Activated T-cell treated with anti-CD3 and anti-CD28 coated beads for 1 hour (primary cell): ENCODE measurements around the gene DMRTC1.
"Not testable (repeated sequence)": the region's sequence is repeated elsewhere in the genome, so short reads cannot be mapped to it uniquely, and the experiment has no call there.

Experiments
- DNase-seq: peaks from one replicate; pipeline ENCODE4 v3.0.0-alpha.2; 2020; ENCODE audit warnings: low read depth

Gene DMRTC1, protein sequence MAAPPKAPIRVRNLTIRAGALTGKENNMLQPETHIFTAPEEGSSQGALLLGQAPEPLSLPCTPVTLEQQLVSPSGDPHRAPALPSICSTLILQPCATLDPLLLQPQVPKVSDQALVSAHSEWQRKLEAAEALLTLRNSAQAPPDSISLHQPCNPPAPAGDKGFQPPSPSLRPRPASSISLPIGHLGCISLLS

DNA sequence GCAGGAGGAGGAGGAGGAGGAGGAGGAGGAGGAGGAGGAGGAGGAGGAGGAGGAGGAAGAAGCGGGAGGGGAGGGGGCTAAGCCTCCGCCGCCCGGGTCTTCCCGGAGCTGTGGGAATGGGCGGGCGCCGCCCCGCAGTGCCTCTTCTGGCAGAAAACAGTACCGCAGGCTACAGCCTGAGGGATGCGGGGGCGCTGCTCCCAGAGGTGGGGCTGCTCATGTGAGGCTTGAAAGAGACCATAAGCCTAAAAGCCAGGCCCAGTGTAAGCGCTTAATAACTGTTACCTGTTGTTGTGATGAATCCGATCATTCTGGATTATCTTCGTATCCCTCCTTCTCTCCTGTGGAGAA, at the start of gene DMRTC1:
DMRTC1 (minus strand) TSS at position 19 of the 351 bp plus-strand sequence. CDS start 68,143 bp downstream, outside the sequence.
- DNase-seq, result not testable (repeated sequence)

DNA sequence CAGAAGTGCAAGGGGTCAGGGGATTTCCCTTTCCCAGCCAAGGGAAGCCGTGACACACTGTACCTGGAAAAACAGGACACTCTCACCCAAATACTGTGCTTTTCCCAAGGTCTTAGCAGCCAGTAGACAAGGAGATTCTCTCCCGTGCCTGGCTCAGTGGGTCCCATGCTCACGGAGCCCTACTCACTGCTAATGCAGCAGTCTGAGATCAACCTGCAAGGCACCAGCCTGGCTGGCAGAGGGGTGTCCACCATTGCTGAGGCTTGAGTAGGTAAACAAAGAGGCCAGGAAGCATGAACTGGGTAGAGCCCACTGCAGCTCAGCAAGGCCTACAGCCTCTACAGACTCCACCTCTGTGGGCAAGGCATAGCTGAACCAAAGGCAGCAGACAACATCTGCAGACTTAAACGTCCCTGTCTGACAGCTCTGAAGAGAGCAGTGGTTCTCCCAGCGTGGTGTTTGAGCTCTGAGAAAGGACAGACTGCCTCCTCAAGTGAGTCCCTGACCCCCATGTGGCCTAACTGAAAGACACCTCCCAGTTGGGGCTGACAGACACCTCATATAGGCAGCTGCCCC, 37.3 kb upstream of the DMRTC1 start:
- not testable (repeated sequence) for DNase-seq

DNA sequence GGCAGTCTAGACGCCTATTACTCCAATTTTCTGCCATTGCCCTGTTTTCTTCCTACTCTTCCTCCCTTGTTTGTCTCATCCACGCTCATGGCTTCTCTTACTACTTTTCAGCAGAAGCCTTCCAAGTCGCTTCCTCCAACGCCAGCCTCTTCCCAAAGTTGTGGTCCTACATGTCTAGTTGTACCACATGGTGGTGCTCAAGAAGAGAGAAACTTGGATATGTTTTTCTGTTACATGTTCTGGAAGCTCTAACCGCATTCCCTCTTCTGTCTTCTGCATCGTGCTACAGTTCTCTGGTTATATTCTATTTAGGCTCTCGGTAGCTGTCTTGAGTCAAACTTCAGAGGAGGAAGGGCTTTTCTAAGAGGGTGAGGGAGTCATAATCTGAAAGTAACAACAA, 31.2 kb upstream of the DMRTC1 start:
- DNase-seq, result not testable (repeated sequence)

DNA sequence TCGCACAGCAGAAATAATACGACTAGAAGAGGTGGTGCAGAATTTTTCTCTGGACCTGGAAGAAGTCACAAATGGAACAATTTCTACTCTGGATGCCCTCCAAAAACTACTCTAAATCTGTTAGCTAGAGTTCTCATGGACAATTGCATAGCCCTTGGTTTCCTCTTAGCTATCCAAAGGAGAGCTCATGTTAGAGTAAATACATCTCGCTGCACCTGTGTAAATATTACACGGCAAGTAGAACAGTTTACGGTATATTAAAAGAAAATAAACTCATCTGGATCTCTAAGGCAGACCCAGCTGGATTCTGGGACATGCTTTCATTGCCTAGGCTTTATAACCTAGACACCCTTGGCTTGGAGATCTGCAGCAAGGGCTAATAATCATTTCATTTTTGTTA, 28.2 kb upstream of the DMRTC1 start:
- DNase-seq, result not testable (repeated sequence)

DNA sequence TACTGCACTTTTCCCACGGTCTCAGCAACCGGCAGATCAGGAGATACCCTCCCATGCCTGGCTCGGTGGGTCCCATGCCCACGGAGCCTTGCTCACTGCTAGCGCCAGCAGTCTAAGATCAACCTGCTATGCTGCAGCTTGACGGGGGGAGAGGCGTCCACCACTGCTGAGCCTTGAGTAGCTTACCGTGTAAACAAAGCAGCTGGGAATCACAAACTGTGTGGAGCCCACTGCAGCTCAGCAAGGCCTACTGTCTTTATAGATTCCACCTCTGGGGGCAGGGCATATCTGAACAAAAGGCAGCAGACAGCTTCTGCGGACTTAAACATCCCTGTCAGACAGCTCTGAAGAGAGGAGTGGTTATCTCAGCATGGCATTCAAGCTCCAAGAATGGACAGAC, 16.3 kb upstream of the DMRTC1 start:
- DNase-seq, result not testable (repeated sequence)

DNA sequence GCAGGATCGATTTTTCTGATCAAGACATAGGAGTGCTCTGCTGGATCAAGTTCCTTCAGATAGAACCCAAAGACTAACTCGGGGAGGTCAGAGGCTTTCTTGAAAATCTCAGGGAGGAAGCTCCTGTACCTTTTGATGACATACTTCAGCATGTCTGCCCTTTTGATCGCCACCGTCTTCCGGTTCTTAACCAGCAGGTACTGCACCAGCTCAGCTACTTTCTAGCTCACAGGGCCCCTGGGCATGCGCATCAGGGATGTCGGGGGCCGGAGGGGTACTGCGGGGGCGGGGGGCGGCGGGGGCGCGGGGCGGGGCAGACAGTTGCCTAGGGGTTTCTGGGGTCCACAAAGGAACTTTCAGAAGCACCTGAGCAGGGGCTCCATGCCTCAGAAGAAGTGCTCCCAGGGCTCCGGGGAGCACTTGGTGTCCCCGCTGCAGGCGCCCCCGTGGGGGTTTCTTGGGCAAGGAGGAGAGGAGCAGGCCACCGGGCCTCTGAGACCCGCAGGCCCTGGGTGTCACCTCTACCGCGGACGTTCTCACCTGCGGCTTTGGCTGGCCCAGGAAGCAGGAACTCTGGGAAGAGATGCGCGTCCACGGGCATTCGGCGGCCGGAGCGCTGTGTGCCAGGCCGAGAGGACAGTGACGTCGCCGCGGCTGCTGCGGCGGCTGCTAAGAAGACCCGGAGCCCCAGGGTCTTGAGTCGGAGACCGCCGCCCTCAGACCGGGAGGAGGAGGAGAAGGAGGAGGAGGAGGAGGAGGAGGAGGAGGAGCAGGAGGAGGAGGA, 410 bp downstream of the DMRTC1 start:
- DNase-seq, result not testable (repeated sequence)

DNA sequence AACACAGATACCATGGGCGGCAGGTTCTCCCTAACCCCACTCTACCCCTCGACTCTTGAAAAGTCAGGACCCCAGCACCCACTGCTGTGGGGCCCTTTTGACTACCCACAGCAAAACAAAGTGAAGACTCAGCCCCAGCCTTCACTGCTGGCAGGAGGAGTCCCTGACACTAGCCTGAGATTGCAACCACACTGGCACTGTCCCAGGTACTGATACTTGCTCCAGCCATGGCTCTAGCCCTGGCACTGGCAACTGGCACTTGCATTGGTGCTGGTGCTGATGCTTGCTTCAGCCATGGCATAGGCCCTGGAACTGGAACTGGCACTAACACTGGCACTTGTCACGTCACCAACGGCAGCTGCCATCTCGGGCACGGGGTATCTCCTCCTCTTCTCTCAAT, 1.4 kb downstream of the DMRTC1 start:
- not testable (repeated sequence) for DNase-seq

DNA sequence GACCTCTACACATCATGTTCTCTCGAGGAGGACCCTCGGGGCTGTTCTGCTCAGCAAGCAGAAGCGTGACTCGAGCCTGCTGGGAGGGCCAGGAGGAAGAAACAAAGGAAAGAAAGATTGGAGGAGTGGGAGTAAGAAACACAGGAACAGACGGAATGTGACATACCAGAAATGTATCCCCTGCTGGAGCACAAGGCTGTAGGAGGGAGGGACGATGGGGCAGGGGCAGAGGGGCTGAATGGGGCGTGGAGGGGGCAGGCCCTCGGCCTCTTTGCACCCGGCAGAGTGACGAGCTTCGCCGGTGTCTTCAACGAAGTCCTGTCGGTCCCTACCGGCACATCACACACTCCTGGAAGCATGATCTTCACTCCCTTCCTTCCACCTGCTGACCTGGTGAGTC, 5.7 kb downstream of the DMRTC1 start, which contains the start of gene FAM236A:
FAM236A (plus strand) TSS at position 301 of the 400 bp plus-strand sequence; CDS start at position 358, 57 bp downstream.
- DNase-seq, result not testable (repeated sequence)

DNA sequence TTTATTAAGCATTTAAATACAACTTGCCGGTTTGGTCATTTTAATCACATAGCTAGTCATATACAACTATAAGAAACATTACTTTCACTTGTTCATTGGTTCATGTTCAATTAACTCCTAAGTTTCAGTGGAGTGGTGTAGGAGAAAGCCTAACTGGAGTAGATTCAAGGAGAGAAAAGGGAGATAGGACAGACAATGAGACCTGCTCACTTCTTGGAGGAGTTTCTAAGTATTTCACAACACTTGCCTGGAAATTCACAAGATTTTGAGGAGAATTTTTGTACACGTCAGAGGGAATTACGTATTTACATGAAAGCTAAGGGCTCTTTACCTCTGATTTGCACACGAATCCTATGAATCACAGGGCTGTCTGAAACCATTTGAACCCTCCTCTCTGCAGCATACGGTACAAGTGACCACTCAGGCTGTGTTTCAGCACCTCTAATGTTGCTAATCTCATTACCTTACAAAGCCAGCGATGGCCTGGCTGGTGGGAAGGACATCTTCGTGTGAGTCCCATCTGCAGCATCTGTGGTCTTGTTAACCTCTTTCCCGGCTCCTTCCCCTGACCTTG, 6.7 kb downstream of the DMRTC1 start:
- not testable (repeated sequence) for DNase-seq

DNA sequence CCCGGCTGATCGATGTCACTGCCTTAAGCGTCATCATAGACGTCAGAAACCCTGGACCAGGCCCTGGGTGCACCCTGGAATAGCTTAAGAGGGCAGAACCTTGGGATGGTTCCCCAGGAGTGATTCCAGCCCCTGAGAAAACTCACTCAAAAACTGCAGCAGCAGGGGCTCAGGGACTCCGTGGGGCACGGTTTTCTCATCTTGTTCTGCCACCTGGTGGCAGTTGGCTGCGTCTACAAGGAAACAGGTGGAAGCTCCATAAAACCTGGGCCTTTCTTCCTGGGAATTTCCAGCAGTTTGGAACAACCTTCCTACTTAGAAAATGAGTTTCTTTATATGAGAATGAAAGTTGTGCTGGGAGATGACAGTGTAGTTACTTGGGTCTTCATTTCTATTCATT, 7.2 kb downstream of the DMRTC1 start:
- not testable (repeated sequence) for DNase-seq

DNA sequence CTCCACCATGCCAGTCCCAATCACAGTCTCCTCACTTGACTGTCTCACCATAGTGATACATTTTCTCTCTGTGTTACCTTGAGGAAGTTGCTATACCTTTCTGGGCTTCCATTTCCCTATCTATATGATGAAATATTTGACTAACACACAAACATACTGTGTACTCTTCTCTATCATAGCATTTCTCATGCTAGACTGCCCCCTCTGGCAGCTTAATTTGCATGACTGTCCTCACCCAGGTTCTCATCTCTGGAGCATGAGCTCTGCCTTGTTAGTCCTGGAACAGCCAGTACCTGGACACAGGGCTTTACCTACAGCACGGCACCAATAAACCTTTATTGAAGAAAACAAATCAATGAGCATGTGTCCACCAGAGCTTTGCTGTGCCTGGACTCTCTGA, 11.4 kb downstream of the DMRTC1 start:
- not testable (repeated sequence) for DNase-seq

DNA sequence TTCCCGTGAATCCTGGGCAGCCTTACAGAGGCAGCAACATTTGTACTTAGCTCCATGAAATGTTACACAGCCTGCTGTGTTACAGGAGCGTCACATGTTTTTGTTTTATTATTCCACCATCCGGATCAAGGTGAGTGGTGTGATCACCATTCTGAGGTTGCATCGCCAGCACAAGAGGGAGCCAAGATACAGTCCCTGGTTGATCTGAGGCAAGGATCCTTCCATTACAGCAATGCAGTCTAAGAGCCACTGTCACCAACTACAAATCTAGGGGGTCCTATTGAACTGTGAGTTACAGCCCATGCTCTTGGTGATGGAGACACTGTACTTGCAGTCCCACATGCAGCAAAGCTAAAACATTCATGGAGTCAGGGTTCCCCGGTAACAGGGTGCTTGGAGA, 27.5 kb downstream of the DMRTC1 start:
- not testable (repeated sequence) for DNase-seq

DNA sequence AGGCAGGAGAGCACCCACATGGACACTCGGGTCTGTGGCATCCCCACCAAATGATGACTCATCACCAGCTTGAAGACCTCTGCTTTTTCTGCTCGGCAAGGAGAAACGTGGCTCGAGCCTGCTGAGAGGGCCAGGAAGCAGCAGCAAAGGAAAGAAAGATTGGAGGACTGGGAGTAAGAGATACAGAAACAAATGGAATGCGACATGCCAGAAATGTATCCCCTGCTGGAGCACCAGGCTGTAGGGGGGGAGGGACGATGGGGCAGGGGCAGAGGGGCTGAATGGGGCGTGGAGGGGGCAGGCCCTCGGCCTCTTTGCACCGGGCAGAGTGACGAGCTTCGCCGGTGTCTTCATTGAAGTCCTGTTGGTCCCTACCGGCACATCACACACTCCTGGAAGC, 31.3 kb downstream of the DMRTC1 start, which contains the start of gene FAM236C:
FAM236C (plus strand) TSS at position 301 of the 400 bp plus-strand sequence. CDS start 100 bp downstream, outside the sequence.
- DNase-seq, result not testable (repeated sequence)

DNA sequence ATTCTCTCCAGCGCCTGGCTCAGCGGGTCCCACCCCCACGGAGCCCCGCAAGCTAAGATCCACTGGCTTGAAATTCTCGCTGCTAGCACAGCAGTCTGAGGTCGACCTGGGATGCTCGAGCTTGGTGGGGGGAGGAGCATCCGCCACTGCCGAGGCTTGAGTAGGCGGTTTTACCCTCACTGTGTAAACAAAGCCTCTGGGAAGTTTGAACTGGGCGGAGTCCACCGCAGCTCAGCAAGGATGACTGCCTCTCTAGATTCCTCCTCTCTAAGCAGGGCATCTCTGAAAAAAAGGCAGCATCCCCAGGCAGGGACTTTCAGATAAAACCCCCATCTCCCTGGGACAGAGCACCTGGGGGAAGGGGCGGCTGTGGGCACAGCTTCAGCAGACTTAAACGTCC, 53.9 kb downstream of the DMRTC1 start:
- DNase-seq, result not testable (repeated sequence)

DNA sequence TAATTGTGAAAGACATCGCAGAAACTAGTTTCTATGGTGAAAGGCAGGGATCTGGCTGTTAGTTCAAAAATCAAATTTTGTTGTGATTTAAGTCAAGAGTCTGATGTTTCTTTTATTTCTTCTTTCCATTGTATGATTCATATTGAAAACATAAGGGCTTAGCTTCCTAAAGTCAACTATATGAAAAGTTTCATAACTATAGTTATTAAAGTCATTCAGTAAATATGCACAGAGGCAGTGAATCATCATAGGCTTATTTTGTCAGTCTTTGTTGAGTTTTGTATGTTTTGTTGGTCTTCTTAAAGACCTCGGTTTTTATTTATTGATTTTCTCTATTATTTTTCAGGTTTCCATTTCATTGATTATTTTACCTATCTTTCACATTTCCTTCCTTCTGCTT, 60.7 kb downstream of the DMRTC1 start:
- not testable (repeated sequence) for DNase-seq

DNA sequence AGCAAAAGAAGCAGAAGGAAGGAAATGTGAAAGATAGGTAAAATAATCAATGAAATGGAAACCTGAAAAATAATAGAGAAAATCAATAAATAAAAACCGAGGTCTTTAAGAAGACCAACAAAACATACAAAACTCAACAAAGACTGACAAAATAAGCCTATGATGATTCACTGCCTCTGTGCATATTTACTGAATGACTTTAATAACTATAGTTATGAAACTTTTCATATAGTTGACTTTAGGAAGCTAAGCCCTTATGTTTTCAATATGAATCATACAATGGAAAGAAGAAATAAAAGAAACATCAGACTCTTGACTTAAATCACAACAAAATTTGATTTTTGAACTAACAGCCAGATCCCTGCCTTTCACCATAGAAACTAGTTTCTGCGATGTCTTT, 106.1 kb downstream of the DMRTC1 start:
- not testable (repeated sequence) for DNase-seq

DNA sequence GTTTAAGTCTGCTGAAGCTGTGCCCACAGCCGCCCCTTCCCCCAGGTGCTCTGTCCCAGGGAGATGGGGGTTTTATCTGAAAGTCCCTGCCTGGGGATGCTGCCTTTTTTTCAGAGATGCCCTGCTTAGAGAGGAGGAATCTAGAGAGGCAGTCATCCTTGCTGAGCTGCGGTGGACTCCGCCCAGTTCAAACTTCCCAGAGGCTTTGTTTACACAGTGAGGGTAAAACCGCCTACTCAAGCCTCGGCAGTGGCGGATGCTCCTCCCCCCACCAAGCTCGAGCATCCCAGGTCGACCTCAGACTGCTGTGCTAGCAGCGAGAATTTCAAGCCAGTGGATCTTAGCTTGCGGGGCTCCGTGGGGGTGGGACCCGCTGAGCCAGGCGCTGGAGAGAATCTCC, 112.9 kb downstream of the DMRTC1 start:
- DNase-seq, result not testable (repeated sequence)
